GM10847 (cell line): ENCODE measurements around the gene KIF1A.

Source experiments
- POLR2A ChIP-seq: IDR thresholded peaks from 2 replicates; pipeline ENCODE4 v1.6.1; 2011; ENCODE audit not compliant: insufficient read length; ENCODE audit errors: extremely low read depth

Gene KIF1A

DNA sequence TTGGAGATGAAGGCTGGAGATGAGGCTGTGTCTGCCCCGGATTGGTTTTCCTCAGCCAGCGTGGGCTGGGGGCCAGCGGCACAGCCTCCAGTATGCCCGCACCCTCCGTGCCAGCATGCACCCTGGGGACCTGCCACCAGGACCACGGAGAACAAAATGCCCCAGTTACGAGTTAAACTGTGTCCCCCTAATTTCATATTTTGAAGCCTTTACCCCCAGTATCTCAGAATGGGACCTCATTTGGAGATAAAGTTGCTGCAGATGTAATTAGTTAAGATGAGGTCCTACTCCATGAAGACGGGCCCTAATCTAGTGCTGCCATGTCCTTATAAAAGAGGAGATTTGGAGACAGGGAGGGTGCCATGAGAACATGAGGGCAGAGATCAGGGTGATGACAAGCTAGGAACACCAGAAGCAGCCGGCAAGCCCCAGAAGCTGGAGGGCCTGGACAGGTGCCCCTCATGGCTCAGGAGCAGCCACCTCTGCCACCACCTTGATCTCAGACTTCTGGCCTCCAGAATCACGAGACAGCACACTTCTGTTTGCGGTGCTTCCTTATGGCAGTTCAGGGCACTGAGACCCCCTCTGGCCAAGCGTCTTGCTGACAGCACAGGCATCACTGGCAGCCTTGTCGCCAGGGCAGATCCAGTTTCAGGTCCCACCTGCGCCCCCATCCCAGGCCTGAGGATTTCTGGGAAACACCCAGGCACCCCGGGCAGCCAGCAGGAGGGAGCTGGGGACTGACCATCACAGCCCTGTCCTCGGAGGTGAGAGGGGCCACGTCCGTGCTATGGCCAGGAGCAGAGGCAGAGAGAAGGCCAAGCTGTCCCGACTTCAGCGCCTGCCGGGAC lies 29.4 kb downstream of the KIF1A start:
- TF ChIP-seq POLR2A, result no peak

DNA sequence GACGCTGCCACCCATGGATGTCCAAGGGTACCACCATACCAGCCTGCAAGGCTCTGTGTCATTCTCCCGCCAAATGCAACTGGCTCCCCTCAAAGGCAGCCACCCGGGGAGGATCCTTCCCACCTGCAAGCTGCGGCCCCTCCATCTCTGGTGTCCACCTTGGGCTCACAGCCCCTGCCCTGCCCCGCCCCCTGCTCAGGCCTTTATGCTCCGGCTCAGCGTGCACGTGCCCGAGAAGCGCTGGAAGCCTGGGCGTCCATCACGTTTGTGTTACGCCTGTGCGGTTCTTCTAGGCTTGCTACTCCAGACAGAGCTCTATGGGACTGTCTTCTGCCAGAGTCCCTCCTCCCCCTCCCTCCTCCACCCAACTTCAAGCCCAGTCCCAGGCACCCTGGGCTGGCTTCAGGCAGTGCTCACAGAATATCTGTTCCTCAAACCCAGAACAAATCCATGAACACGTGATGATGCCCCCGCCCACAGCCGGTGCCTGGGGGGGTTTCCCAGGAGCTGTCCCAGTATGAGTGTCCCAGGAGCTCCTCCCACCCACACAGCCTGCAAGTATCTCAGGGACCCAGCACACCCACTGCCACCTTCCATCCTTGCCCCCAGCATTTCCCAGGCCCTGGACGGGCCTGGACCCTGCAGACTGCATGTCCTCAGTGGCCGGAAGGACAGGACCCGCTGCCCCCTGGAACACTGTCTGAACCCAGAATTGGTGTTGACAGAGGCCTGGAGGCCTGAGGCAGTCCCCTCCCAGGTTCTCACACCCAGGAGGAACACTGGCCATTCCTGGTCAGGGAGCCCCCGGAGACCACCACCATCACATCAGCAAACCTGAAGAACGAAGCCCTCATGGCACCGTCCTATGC lies 30.3 kb downstream of the KIF1A start:
- no peak for TF ChIP-seq POLR2A

- no peak for TF ChIP-seq POLR2A
Measured at GRCh38 chr2:240789051-240789453, 31.0 kb downstream of the KIF1A start.

- TF ChIP-seq POLR2A, result no peak
Measured at GRCh38 chr2:240788482-240788881, 31.5 kb downstream of the KIF1A start.

- no peak for TF ChIP-seq POLR2A
Measured at GRCh38 chr2:240787521-240788472, 32.2 kb downstream of the KIF1A start.

DNA sequence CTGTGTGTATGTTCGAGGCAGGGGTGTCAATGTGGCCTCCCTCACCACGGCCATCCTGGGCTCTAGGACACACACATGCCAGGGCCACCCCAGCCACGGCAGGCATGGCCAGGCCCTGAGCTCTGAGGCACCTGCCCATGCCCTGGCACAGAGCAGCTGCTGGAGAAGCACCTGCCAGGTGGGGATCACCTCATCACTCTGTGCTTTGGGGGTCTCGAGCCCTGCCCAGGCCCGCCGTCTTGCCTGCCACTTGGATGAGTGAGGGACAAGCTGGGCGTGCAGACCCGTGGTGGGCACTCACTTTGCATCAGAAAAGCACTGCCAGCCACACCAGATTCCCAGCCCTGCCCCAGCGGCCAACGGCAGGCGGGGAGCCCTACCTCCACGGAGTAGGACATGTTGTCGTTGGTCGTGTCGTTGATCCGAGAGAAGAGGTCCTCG lies 33.1 kb downstream of the KIF1A start:
- TF ChIP-seq POLR2A, result no peak

DNA sequence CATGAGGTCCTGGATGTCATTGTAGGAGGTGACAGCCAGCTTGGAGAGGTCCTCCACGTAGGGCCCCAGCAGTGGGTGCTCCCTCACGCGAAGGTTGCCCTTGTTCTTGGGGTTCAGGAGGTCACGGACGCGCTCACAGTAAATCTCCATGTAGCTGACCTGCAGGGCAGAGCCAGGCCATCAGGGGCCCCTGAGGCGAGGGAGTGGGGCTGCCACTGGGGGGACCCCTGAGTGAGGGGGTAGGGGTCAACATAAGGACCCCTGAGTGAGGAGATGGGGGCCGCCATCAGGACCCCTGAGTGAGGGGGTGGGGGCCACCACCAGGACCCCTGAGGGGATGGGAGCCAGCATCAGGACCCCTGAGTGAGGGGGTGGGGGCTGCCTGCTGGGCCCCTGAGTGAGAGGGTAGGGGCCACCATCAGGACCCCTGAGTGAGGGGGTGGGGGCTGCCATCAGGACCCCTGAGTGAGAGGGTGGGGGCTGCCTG lies 33.6 kb downstream of the KIF1A start:
- TF ChIP-seq POLR2A, result no peak

- TF ChIP-seq POLR2A, result no peak
Measured at GRCh38 chr2:240785424-240786335, 34.3 kb downstream of the KIF1A start.

DNA sequence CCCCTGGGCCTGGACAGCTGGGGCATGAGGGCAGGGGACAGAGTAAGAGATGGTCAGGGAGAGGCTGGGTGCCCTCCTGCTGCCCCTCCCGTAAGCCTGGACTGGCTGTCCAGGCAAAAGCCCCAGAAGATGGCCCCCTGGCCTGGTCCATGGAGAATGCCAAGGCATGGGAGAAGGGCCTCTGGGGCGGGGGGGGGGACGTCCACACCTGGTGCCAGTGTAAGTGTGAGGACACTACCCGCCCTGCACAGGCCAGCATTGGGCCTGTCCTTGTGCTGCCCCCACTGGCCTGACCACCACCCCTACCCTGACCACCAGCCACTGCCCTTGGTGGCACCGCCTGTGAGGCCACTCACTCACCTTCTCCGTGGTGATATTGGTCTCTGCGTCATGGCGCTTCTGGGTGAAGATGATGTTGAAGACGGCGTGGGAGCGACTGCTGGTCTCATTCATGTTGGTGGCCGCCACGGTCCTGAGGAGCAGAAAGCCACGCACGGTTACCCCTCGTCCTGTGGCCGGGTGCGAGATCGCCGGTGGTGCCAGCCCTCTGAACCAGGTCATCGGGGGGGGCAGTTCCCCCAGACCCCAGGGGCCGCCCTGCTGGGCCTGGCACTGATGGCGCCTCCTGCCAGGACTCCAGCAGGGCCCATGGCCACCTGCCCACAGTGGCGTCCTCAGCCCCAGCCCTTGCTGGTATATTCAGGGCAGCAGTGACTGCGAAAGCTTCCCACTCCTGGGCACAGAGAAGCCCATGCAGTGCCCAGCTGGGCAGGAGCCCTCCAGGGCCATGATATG lies 35.2 kb downstream of the KIF1A start:
- TF ChIP-seq POLR2A, result no peak

DNA sequence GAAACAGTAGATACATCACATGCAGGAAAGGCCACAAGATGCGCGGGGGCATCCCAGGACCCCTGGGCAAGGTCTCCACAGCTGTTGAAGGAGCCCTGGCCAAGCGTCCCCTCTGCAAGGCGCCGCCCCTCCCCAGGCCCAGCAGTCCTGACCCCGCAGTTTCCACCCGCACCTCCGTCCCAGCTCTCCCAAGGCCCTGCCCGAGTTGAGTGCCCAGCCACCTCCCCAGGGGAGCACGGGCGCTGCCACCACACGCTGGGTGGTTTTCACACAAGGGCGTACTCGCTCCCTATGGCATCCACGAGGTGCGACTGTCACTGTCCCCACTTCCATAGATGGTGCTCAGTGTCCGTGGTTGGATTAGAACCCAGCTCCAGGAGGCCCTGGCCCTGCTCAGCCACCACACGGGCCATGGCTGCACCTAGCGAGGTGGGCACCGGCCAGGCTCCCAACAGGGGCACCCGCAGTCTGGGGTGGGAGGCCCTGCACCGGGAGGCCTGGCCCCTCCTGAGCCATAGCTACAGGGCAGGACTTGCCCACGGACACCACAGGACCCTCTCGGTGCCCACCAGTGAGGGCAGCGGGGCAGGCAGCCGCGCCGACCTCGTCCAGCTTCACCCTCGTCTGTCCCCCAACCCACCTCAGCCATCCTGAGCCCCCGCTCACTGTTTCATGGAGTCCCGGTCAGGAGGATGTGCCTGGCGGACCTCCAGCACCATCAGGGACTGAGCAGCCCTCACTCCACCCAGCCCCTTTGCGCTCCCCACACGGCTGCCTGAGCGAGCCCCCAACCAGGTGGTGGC lies 36.0 kb downstream of the KIF1A start:
- TF ChIP-seq POLR2A, result no peak

DNA sequence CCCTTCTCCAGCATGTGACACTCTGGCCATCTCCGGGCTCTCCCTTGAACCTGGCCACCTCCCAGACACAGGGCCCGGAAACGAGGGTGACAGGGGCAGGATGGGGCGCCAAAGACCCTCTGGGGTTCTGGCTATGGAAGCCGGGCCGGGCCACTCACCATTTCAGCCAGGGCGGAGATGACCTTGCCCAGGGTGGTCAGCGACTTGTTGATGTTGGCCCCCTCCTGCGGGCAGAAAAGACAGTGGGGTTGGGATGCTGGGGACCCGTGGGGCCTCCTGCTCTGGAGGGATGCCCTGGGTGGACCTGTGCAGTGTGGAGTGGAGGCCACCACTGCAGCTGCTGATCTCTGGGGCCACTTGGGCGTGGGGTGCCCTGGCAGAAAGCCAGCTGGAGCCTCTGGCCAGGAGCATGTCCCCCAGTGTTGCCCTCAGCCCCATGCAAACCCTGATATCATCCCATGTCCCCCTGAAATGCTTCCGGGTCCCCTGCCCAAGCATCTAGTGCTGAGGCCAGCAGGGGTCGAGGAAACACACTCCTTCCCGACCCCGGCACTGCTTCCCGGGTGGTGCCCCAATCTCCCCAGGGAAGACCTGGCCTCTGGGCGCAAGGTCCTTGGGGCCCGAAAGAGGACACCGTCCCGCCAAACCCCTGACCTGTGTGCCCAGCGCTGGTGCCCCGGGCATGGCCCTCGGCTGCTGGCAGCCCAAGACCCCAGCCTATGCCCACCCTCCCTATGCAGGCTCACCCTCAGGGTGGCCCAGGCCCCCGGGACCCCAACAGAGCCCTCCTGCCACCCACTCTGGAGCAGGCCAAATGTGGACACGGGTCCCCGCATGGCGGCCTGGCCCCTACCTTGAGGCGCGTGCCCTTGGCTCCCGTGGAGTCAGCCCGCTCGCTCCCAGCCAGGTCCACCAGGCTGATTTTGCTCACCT lies 36.9 kb downstream of the KIF1A start:
- no peak for TF ChIP-seq POLR2A

DNA sequence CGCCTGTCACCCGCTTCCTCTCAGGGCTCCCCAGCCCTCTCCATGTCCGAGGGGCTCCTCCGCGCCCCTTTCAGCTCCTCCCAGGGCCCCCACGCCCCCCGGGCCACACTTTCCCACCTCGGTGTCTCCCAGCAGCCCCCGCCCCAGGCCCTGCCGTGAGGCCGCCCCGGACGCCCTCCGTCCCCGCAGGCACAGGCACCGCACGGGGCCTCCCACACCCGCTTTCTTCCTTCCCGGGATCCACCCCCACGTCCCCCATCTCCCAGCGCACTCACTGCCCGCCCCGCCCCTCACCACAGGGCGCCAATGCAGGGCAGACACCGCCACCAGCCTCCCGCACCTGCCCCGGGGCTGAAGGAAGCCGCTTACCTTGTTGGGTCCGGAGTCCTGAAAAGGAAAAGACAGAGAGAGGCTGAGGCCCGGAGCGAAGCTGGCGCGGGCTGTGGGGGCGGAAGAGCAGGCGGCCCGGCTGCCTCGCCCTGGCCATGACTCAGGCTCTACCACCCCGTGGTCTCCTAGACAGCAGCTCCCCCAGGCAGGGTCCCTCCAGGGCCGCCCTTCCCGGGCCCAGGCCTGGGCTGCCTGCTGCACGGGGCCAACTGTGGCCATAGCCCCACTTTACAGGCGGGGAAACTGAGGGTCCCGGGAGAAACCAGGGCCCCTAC lies 37.7 kb downstream of the KIF1A start:
- no peak for TF ChIP-seq POLR2A
